DND-41 (cell line): Measurements from ENCODE around the gene PDPK1.
"Not testable (repeated sequence)": the region's sequence is repeated elsewhere in the genome, so short reads cannot be mapped to it uniquely, and the experiment has no call there.

Experiments used
- EZH2 ChIP-seq: IDR thresholded peaks from 3 replicates; pipeline ENCODE4 v1.6.1; 2012; ENCODE audit warnings: borderline replicate concordance, low read depth, mild to moderate bottlenecking, moderate library complexity, low read length, inconsistent platforms; ENCODE audit not compliant: severe bottlenecking
- TF ChIP-seq, protein P1 (sequence below): IDR thresholded peaks from 2 replicates; pipeline ENCODE4 v1.5.1; 2012; ENCODE audit warnings: borderline replicate concordance, low read length, moderate library complexity, mild to moderate bottlenecking; ENCODE audit not compliant: poor library complexity, severe bottlenecking; ENCODE audit errors: extremely low read depth

DNA sequence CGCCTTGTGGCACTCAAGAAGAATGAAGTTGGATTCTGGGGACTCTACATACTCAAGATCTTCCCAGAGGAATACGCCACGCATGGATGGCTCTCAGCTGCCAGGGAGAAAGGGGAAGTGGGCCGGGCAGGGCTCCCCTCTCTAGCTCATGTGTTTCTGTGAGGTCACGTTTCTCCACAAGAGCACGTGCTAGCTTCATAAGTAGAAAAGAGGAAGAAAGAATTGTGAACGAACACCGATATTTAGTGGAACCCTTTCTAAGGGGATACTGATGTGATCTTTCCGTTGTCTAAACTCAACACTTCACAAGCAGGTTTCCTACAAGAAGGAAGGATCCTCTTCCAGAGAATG lies 101.9 kb downstream of the PDPK1 start:
- TF ChIP-seq, protein P1, sequence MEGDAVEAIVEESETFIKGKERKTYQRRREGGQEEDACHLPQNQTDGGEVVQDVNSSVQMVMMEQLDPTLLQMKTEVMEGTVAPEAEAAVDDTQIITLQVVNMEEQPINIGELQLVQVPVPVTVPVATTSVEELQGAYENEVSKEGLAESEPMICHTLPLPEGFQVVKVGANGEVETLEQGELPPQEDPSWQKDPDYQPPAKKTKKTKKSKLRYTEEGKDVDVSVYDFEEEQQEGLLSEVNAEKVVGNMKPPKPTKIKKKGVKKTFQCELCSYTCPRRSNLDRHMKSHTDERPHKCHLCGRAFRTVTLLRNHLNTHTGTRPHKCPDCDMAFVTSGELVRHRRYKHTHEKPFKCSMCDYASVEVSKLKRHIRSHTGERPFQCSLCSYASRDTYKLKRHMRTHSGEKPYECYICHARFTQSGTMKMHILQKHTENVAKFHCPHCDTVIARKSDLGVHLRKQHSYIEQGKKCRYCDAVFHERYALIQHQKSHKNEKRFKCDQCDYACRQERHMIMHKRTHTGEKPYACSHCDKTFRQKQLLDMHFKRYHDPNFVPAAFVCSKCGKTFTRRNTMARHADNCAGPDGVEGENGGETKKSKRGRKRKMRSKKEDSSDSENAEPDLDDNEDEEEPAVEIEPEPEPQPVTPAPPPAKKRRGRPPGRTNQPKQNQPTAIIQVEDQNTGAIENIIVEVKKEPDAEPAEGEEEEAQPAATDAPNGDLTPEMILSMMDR = not testable (repeated sequence)
- TF ChIP-seq EZH2 = not testable (repeated sequence)
